GM12864 (cell line): ENCODE data around the gene FAM241A.

ENCODE experiments used
- DNase-seq: peaks from one replicate; pipeline ENCODE4 v3.0.0-alpha.2; 2011; ENCODE audit warnings: low read depth
- H3K4me3 ChIP-seq: 2 replicates; pipeline ENCODE4 v1.5.1; 2011; ENCODE audit warnings: mild to moderate bottlenecking, low read depth, low read length, control low read depth
- TF ChIP-seq, protein P1 (sequence below): IDR thresholded peaks from 2 replicates; pipeline ENCODE4 v1.5.1; 2011; ENCODE audit warnings: low read depth, mild to moderate bottlenecking, moderate library complexity, low read length, control low read depth, inconsistent platforms; ENCODE audit errors: missing control alignments

Gene FAM241A

GRCh38 chr4:112119353-112119783, 25.9 kb upstream of the FAM241A start:
- no peak overlapping the region for H3K4me3 ChIP-seq
- TF ChIP-seq, protein P1, sequence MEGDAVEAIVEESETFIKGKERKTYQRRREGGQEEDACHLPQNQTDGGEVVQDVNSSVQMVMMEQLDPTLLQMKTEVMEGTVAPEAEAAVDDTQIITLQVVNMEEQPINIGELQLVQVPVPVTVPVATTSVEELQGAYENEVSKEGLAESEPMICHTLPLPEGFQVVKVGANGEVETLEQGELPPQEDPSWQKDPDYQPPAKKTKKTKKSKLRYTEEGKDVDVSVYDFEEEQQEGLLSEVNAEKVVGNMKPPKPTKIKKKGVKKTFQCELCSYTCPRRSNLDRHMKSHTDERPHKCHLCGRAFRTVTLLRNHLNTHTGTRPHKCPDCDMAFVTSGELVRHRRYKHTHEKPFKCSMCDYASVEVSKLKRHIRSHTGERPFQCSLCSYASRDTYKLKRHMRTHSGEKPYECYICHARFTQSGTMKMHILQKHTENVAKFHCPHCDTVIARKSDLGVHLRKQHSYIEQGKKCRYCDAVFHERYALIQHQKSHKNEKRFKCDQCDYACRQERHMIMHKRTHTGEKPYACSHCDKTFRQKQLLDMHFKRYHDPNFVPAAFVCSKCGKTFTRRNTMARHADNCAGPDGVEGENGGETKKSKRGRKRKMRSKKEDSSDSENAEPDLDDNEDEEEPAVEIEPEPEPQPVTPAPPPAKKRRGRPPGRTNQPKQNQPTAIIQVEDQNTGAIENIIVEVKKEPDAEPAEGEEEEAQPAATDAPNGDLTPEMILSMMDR = no peak
- DNase-seq = peak; percentile 19

DNA sequence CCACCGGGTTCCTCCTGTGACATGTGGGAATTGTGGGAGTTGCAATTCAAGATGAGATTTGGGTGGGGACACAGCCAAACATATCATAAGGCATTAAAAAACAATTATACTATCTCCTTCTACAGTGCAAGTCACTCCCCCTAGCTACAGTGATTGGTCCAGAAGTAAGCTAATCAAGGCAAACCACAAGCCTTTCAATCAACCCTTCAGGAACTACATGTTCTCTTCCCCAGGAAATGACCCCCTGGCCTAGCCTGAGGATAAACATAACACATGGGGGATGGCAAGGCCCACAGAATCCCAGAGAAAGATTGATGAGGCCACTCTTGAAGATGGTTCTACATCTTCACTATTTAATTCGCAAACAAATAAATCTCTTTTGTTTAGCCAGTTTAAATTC, 25.2 kb upstream of the FAM241A start:
- TF ChIP-seq, protein P1 = no peak
- DNase-seq = no peak
- H3K4me3 ChIP-seq = no peak overlapping the region

- TF ChIP-seq, protein P1 = no peak
- no peak overlapping the region for H3K4me3 ChIP-seq
- no peak for DNase-seq
These were observed 19.8 kb upstream of the FAM241A start for GRCh38 chr4:112125416-112125815.

GRCh38 chr4:112127048-112127637, 18.1 kb upstream of the FAM241A start:
- H3K4me3 ChIP-seq = no peak overlapping the region
- TF ChIP-seq, protein P1 = no peak
- DNase-seq = no peak

GRCh38 chr4:112127803-112128202, 17.5 kb upstream of the FAM241A start:
- TF ChIP-seq, protein P1 = no peak
- no peak for DNase-seq
- no peak overlapping the region for H3K4me3 ChIP-seq

GRCh38 chr4:112128452-112128851, 16.8 kb upstream of the FAM241A start:
- TF ChIP-seq, protein P1 = no peak
- no peak overlapping the region for H3K4me3 ChIP-seq
- DNase-seq = no peak

GRCh38 chr4:112130906-112131305, 14.3 kb upstream of the FAM241A start:
- no peak for DNase-seq
- TF ChIP-seq, protein P1 = no peak
- H3K4me3 ChIP-seq = no peak overlapping the region
